CD8-positive, alpha-beta memory T cell (primary cell): ENCODE results near the gene OR4K1. TPM values are rescaled to one million over a fixed set of nuclear protein-coding genes. Genes with fewer than 3 reads are reported as not detected.

Experiments
- CTCF ChIA-PET: fragments of 350-600 bp; sonication (Branson Sonifier 250); formaldehyde crosslinking; loops from one replicate; lab custom pipeline; 2021; ENCODE audit warnings: antibody characterized with exemption; lab: Charles Lee
- POLR2A ChIA-PET: fragments of 350-600 bp; sonication (Branson Sonifier 250); formaldehyde crosslinking; loops from one replicate; lab custom pipeline; 2021; ENCODE audit warnings: antibody characterized with exemption; lab: Charles Lee
- DNase-seq, 5 donors: peaks; one replicate each; pipeline versions ENCODE4 v3.0.0 to v3.0.0-alpha.2; 2020 to 2022; ENCODE audit warnings: mixed read lengths in 1 of 5
- H3K27ac ChIP-seq: one replicate; pipeline ENCODE4 v1.7.0; 2013; ENCODE audit warnings: low read depth, mild to moderate bottlenecking, low read length, moderate library complexity
- H3K27me3 ChIP-seq: 2 replicates; pipeline ENCODE4 v1.7.0; 2013; ENCODE audit warnings: low read length, mild to moderate bottlenecking; ENCODE audit not compliant: insufficient read depth, poor library complexity, severe bottlenecking
- H3K36me3 ChIP-seq: 2 replicates; pipeline ENCODE4 v1.7.0; 2013; ENCODE audit warnings: mild to moderate bottlenecking, low read length, moderate library complexity; ENCODE audit not compliant: insufficient read depth
- H3K4me1 ChIP-seq: 2 replicates; pipeline ENCODE4 v1.7.0; 2013; ENCODE audit warnings: mild to moderate bottlenecking, low read length, moderate library complexity; ENCODE audit not compliant: insufficient read depth
- H3K4me3 ChIP-seq: 2 replicates; pipeline ENCODE4 v1.7.0; 2013; ENCODE audit warnings: mild to moderate bottlenecking, low read length
- H3K9me3 ChIP-seq: 2 replicates; pipeline ENCODE4 v1.7.0; 2013; ENCODE audit warnings: mild to moderate bottlenecking, low read length
- H3K27ac Mint-ChIP-seq, 8 donors: one replicate each; pipeline ENCODE4 v1.8.0; 2020 to 2021; ENCODE audit warnings: mixed read lengths in 8 of 8, mild to moderate bottlenecking in 6 of 8, inconsistent platforms in 3 of 8, moderate library complexity in 3 of 8
- H3K27me3 Mint-ChIP-seq, 2 donors: one replicate each; pipeline ENCODE4 v1.8.0; 2020 to 2021; ENCODE audit warnings: mixed read lengths in 2 of 2, mild to moderate bottlenecking in 1 of 2, moderate library complexity in 1 of 2
- H3K36me3 Mint-ChIP-seq, 3 donors: one replicate each; pipeline ENCODE4 v1.8.0; 2020 to 2021; ENCODE audit warnings: mixed read lengths in 3 of 3, inconsistent platforms in 1 of 3, mild to moderate bottlenecking in 1 of 3
- H3K4me1 Mint-ChIP-seq, 3 donors: one replicate each; pipeline ENCODE4 v1.8.0; 2020 to 2021; ENCODE audit warnings: mixed read lengths in 3 of 3, inconsistent platforms in 1 of 3, mild to moderate bottlenecking in 1 of 3
- H3K4me3 Mint-ChIP-seq, 7 donors: one replicate each; pipeline ENCODE4 v1.8.0; 2020 to 2021; ENCODE audit warnings: mixed read lengths in 7 of 7, mild to moderate bottlenecking in 6 of 7, moderate library complexity in 4 of 7, inconsistent platforms in 2 of 7
- H3K9me3 Mint-ChIP-seq, 5 donors: one replicate each; pipeline ENCODE4 v1.8.0; 2020 to 2022; ENCODE audit warnings: mixed read lengths in 5 of 5, mild to moderate bottlenecking in 3 of 5, moderate library complexity in 2 of 5, inconsistent platforms in 1 of 5
- polyA plus RNA-seq: library from polyadenylated mRNA; unstranded; fragments of 300-500 nt; fragmentation: Illumina TruSeq; gene quantifications from one replicate; pipeline ENCODE4 v1.2.3, GENCODE V29; 2021
- total RNA-seq, 2 experiments: library from RNA; stranded (reverse); gene quantifications; one replicate each; pipeline ENCODE4 v1.2.3, GENCODE V29; 2021

Gene OR4K1, protein sequence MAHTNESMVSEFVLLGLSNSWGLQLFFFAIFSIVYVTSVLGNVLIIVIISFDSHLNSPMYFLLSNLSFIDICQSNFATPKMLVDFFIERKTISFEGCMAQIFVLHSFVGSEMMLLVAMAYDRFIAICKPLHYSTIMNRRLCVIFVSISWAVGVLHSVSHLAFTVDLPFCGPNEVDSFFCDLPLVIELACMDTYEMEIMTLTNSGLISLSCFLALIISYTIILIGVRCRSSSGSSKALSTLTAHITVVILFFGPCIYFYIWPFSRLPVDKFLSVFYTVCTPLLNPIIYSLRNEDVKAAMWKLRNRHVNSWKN
- total RNA-seq (not detected), polyA plus RNA-seq (not detected)

DNA sequence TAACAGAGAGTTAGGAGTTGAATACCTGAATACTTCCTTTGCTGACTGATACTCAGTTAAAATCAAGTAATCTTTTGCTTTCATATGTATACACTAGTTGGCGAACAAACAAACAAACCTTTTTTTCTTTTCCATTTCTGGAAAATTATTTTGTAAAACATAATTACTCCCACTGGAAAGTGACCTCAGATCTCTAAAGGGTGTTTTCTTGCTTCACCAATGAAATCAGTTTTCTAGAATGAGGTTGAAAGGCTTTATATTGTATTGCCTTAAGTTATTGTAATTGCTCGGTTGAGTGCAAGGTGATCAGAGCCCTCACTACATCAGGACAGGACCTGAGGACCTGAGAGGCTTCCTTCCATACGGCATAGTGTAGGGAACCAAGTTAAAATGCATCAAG, at the start of gene OR4K1:
OR4K1 (plus strand) TSS at position 301 of the 400 bp plus-strand sequence. CDS start 4,750 bp downstream, outside the sequence.
- Mint-ChIP-seq H3K4me1 (no peaks in the 10 kb centered on the region), H3K36me3 (no peaks in the 10 kb centered on the region), H3K27me3 (peaks cover 0 to under 1% of the 10 kb centered on the region in 2 donors), H3K4me3 (no peak within 1 kb of the TSS), H3K27ac (no peak within 1 kb of the TSS), H3K9me3 (no peaks in the 10 kb centered on the region)
- H3K27me3 ChIP-seq: no peaks in the 10 kb centered on the region
- CTCF ChIA-PET: no interaction called here
- POLR2A ChIA-PET: no interaction called here
- H3K36me3 ChIP-seq: no peaks in the 10 kb centered on the region
- H3K4me1 ChIP-seq: no peaks in the 10 kb centered on the region
- no peak within 1 kb of the TSS for H3K27ac ChIP-seq
- no peaks in the 10 kb centered on the region for H3K9me3 ChIP-seq
- no peak within 1 kb of the TSS for H3K4me3 ChIP-seq
- DNase-seq: no peak

DNA sequence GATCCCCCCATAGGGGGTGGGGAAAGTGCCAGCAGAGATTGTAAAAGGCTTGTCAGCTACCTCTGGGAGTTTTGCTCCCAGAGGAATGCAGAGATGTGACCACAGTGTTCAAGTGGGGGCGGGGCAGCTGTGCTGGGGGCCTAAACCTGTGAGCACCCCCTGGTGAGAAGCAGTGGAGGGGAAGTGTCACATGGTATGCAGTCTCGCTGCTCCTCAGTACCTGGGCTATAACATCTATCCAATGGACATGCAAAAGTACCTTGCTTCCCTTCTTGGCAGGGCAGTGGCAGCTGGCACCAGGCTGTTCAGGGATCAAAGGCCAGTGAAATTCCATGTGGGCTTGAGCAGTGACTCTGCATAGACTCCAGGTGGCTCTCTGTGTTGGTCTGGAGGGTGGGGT, 35.4 kb upstream of the OR4K1 start:
- Mint-ChIP-seq H3K4me1 (no peaks in the 10 kb centered on the region), H3K27ac (no peak overlapping the region), H3K27me3 (no peaks in the 10 kb centered on the region), H3K36me3 (no peaks in the 10 kb centered on the region), H3K4me3 (no peak overlapping the region), H3K9me3 (peaks cover 22 to 55% (median 26%) of the 10 kb centered on the region in 5 donors)
- H3K27me3 ChIP-seq: no peaks in the 10 kb centered on the region
- peaks cover 18% of the 10 kb centered on the region for H3K9me3 ChIP-seq
- ChIA-PET POLR2A (no interaction called here), CTCF (no interaction called here)
- no peak overlapping the region for H3K27ac ChIP-seq
- no peaks in the 10 kb centered on the region for H3K36me3 ChIP-seq
- H3K4me1 ChIP-seq: no peaks in the 10 kb centered on the region
- H3K4me3 ChIP-seq: no peak overlapping the region
- DNase-seq: no peak

DNA sequence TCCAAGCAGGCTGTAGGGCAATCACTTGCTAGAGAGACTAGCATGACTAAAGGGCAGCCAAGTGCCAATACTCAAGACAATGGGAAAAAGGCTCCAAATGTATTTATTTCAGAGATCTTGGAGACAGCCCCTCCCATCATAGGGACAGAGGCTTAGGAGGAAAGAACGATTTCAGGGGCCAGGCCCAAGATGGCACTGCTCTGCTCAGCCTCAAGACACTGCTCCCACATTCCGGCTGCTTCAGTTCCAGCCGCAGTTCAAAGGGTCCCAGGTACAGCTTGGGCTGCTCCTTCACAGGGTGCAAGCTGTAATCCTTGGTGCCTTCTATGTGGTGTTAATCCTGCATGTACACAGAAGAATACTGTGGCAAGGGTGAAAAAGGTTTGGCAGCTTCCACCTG, 29.7 kb upstream of the OR4K1 start:
- Histone ChIP-seq H3K9me3 (peaks cover 7% of the 10 kb centered on the region), H3K36me3 (no peaks in the 10 kb centered on the region)
- H3K36me3 Mint-ChIP-seq: no peaks in the 10 kb centered on the region

DNA sequence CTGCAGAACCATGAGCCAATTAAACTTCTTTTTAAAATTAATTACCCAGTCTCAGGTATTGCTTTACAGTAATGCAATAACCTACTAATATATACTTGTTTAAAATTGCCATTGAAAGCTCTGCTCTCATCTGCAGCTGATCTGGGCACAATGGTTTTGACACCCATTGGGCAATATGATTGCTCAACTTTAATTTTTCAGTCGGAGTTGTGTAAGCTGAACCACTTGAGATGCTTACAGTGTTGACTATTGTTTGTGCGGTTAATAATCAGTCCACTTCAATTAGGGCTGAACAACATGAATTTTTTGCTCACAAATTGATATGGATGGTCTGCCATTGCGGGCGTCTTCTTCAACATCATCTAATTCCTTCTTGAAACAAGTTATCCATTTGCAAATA, 28.3 kb upstream of the OR4K1 start:
- DNase-seq: no peak
- H3K36me3 ChIP-seq: no peaks in the 10 kb centered on the region
- no peak overlapping the region for H3K27ac Mint-ChIP-seq
- peaks cover 0 to 5% of the 10 kb centered on the region in 2 donors for H3K27me3 Mint-ChIP-seq
- no peaks in the 10 kb centered on the region for H3K36me3 Mint-ChIP-seq
- H3K4me1 ChIP-seq: no peaks in the 10 kb centered on the region
- no peak overlapping the region for H3K4me3 Mint-ChIP-seq
- no peak overlapping the region for H3K4me3 ChIP-seq
- H3K27me3 ChIP-seq: no peaks in the 10 kb centered on the region
- no peak overlapping the region for H3K27ac ChIP-seq
- CTCF ChIA-PET: no interaction called here
- no peaks in the 10 kb centered on the region for H3K4me1 Mint-ChIP-seq
- peaks cover 3 to 12% (median 10%) of the 10 kb centered on the region in 5 donors for H3K9me3 Mint-ChIP-seq
- POLR2A ChIA-PET: no interaction called here
- H3K9me3 ChIP-seq: no peaks in the 10 kb centered on the region

More for the DNA sequence above, 29.7 kb upstream of the OR4K1 start:
- Histone ChIP-seq H3K27ac (no peak overlapping the region), H3K4me1 (no peaks in the 10 kb centered on the region), H3K4me3 (no peak overlapping the region), H3K27me3 (no peaks in the 10 kb centered on the region)
- no peak for DNase-seq
- no peak overlapping the region for H3K27ac Mint-ChIP-seq
- H3K4me1 Mint-ChIP-seq: no peaks in the 10 kb centered on the region
- H3K9me3 Mint-ChIP-seq: peaks cover 14 to 23% (median 21%) of the 10 kb centered on the region in 5 donors
- POLR2A ChIA-PET: no interaction called here
- CTCF ChIA-PET: no interaction called here
- no peak overlapping the region for H3K4me3 Mint-ChIP-seq
- H3K27me3 Mint-ChIP-seq: peaks cover 0 to 5% of the 10 kb centered on the region in 2 donors

DNA sequence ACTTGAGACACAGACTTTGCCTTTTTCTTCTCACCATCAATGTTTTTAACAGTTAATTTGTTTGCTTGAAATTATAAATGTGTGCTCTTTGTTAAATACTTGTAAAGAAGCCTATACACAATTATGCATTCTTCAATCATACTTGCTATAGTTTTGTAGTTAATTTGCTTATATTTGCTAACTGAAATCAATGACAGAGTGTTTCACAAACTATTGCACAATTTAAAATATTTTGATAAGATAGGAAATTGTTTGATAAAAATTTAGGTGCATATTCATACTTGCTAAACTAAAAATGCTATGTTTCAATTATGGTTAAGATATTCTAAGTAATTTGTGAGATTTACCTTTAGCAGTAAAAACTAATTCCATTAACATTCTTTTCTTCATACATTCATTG, 24.1 kb upstream of the OR4K1 start:
- CTCF ChIA-PET: no interaction called here
- Histone ChIP-seq H3K27me3 (no peaks in the 10 kb centered on the region), H3K9me3 (no peaks in the 10 kb centered on the region), H3K36me3 (no peaks in the 10 kb centered on the region), H3K27ac (no peak overlapping the region), H3K4me3 (no peak overlapping the region), H3K4me1 (no peaks in the 10 kb centered on the region)
- Mint-ChIP-seq H3K4me3 (no peak overlapping the region), H3K9me3 (peaks cover 0 to 7% (median 2%) of the 10 kb centered on the region in 5 donors), H3K4me1 (no peaks in the 10 kb centered on the region), H3K27ac (no peak overlapping the region), H3K36me3 (no peaks in the 10 kb centered on the region), H3K27me3 (peaks cover 0 to 11% of the 10 kb centered on the region in 2 donors)
- POLR2A ChIA-PET: no interaction called here
- DNase-seq: no peak

DNA sequence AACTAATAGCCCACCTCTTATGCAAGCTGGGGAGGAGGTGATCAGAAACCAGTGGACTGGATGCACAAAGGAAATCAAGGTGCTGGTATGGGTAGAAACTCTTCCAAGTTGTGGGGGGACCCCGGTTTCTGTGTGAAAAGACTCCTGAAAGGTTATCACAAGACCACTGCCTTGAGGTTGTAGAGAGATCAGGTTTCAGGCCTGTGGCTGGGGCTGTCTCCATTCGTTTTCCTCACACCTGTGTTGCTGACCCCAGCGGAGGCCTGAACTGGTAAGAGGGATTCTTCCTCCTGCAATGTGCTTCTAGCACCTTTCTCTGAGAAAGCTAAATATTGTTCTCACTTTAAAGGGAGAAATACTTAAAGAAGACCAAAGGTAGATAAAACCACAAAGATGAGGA, 19.6 kb upstream of the OR4K1 start:
- Histone ChIP-seq H3K27me3 (no peaks in the 10 kb centered on the region), H3K9me3 (no peaks in the 10 kb centered on the region), H3K36me3 (no peaks in the 10 kb centered on the region), H3K4me1 (no peaks in the 10 kb centered on the region), H3K4me3 (no peak overlapping the region), H3K27ac (no peak overlapping the region)
- CTCF ChIA-PET: no interaction called here
- Mint-ChIP-seq H3K27ac (no peak overlapping the region), H3K27me3 (peaks cover 2 to 8% of the 10 kb centered on the region in 2 donors), H3K9me3 (peaks cover 0 to 5% (median 0%) of the 10 kb centered on the region in 5 donors), H3K4me3 (no peak overlapping the region), H3K4me1 (no peaks in the 10 kb centered on the region), H3K36me3 (no peaks in the 10 kb centered on the region)
- POLR2A ChIA-PET: no interaction called here
- DNase-seq: no peak

DNA sequence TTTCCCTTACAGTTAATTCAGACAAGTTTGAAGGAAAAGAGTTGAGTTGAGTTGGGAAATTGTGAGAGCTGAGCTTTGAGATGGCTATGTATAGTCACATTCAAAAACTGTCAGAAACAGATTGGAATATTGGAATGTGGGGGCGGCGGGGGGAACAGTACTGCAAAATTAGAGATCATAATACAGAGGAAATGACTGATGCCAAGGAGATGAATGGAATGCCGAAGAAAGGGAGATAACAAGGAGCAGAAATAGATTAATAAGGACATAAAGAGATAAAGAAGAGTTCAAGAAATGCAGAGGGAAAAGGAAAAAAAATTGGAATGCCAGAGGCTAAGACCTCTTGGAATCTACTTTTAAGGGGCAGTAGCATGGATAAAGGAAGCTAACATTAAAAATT, 13.5 kb upstream of the OR4K1 start:
- Mint-ChIP-seq H3K9me3 (no peaks in the 10 kb centered on the region), H3K4me3 (no peak overlapping the region), H3K27me3 (no peaks in the 10 kb centered on the region), H3K4me1 (no peaks in the 10 kb centered on the region), H3K27ac (no peak overlapping the region), H3K36me3 (no peaks in the 10 kb centered on the region)
- Histone ChIP-seq H3K4me1 (no peaks in the 10 kb centered on the region), H3K9me3 (no peaks in the 10 kb centered on the region), H3K36me3 (no peaks in the 10 kb centered on the region), H3K4me3 (no peak overlapping the region), H3K27ac (no peak overlapping the region), H3K27me3 (no peaks in the 10 kb centered on the region)
- POLR2A ChIA-PET: no interaction called here
- no peak for DNase-seq
- CTCF ChIA-PET: no interaction called here

DNA sequence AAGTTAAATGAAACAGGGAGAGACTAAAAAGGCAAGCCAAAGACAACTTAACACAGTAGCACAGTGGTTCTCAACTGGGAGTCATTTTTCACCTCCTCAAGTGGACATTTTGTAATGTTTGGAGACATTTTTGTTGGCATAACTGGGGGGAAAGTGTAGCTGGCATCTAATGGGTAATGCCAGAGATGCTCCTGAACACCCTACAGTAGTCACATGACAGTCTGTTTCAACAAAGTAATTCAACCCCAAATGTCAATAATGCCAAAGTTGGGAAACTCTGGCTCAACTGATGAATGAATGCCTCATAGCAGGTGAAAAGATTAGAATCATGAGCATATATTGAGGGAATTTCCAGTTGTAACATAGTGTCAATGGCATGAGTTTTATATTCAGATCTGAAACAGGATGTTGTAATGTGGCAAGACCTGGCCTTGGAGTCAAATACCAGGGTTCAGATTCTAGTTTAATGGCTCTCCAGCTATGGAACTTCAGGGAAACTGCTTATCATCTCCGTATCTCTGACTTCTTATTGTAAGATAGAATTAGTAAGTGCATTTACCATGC, 12.7 kb upstream of the OR4K1 start:
- H3K27ac Mint-ChIP-seq: no peak overlapping the region
- Histone ChIP-seq H3K36me3 (no peaks in the 10 kb centered on the region), H3K4me1 (no peaks in the 10 kb centered on the region), H3K27me3 (no peaks in the 10 kb centered on the region), H3K4me3 (no peak overlapping the region), H3K27ac (no peak overlapping the region), H3K9me3 (no peaks in the 10 kb centered on the region)
- no peaks in the 10 kb centered on the region for H3K4me1 Mint-ChIP-seq
- ChIA-PET CTCF (no interaction called here), POLR2A (no interaction called here)
- no peak for DNase-seq
- H3K4me3 Mint-ChIP-seq: no peak overlapping the region
- H3K27me3 Mint-ChIP-seq: no peaks in the 10 kb centered on the region
- no peaks in the 10 kb centered on the region for H3K36me3 Mint-ChIP-seq
- no peaks in the 10 kb centered on the region for H3K9me3 Mint-ChIP-seq
